ENCODE measurements around the gene ESYT1. TPM values are rescaled to one million over a fixed set of nuclear protein-coding genes. Genes with fewer than 3 reads are reported as not detected.

ESYT1 gene
- total RNA-seq, 1 donor, result 207 TPM

- H3K4me3 ChIP-seq (ENCODE audit: low read depth, low read length), result peak overlapping the region; percentile 64
- no peak for TF ChIP-seq CTCF (IDR thresholded peaks at IDR 0.05; ENCODE audit: insufficient read depth, low read length)
- no peak for DNase-seq (ENCODE audit: low read depth)
Observed at GRCh38 chr12:56127485-56127887, 581 bp upstream of the ESYT1 start.

GRCh38 chr12:56128670-56129205 lies 671 bp downstream of the ESYT1 start:
- H3K4me3 ChIP-seq (ENCODE audit: low read depth, low read length), result peak overlapping the region; percentile 96
- TF ChIP-seq CTCF (IDR thresholded peaks at IDR 0.05; ENCODE audit: insufficient read depth, low read length), result no peak
- DNase-seq (ENCODE audit: low read depth), result peak; percentile 31

- H3K4me3 ChIP-seq (ENCODE audit: low read depth, low read length), result peak overlapping the region; percentile 96
- no peak for TF ChIP-seq CTCF (IDR thresholded peaks at IDR 0.05; ENCODE audit: insufficient read depth, low read length)
- DNase-seq (ENCODE audit: low read depth), result peak; percentile 35
Observed at GRCh38 chr12:56129206-56129941, 1.3 kb downstream of the ESYT1 start.

GRCh38 chr12:56129942-56130495 lies 2.0 kb downstream of the ESYT1 start:
- TF ChIP-seq CTCF (IDR thresholded peaks at IDR 0.05; ENCODE audit: insufficient read depth, low read length), result no peak
- H3K4me3 ChIP-seq (ENCODE audit: low read depth, low read length), result peak overlapping the region; percentile 96
- no peak for DNase-seq (ENCODE audit: low read depth)

- no peak overlapping the region for H3K4me3 ChIP-seq (ENCODE audit: low read depth, low read length)
- no peak for TF ChIP-seq CTCF (IDR thresholded peaks at IDR 0.05; ENCODE audit: insufficient read depth, low read length)
- no peak for DNase-seq (ENCODE audit: low read depth)
Observed at GRCh38 chr12:56130876-56131275, 2.8 kb downstream of the ESYT1 start.

GRCh38 chr12:56134897-56135296 lies 6.8 kb downstream of the ESYT1 start:
- no peak for DNase-seq (ENCODE audit: low read depth)
- TF ChIP-seq CTCF (IDR thresholded peaks at IDR 0.05; ENCODE audit: insufficient read depth, low read length), result no peak
- H3K4me3 ChIP-seq (ENCODE audit: low read depth, low read length), result no peak overlapping the region

Data from fibroblast of the aortic adventitia (primary cell).